GM12873 (cell line): Measurements from ENCODE around the gene CEP112.
A peak's percentile ranks its signal among the peaks of the same experiment; 100 is the strongest.

ENCODE experiments used
- CTCF ChIP-seq: IDR thresholded peaks from 2 replicates; pipeline ENCODE4 v1.5.1; 2012; ENCODE audit warnings: low read depth, mild to moderate bottlenecking, moderate library complexity, low read length, control low read depth; ENCODE audit not compliant: insufficient read depth; ENCODE audit errors: missing control alignments

Gene CEP112

GRCh38 chr17:65589321-65589720 lies 602.6 kb downstream of the CEP112 start:
- no peak for TF ChIP-seq CTCF

GRCh38 chr17:65588181-65588808 lies 603.6 kb downstream of the CEP112 start:
- TF ChIP-seq CTCF: peak; percentile 21

GRCh38 chr17:65587534-65588180 lies 604.3 kb downstream of the CEP112 start:
- TF ChIP-seq CTCF: no peak

- TF ChIP-seq CTCF: no peak
These were observed 605.0 kb downstream of the CEP112 start for GRCh38 chr17:65586899-65587298.
